Measurements from ENCODE around the gene HIF1A. TPM values are rescaled to one million over a fixed set of nuclear protein-coding genes. Genes with fewer than 3 reads are reported as not detected.
"Not testable (repeated sequence)": the region's sequence is repeated elsewhere in the genome, so short reads cannot be mapped to it uniquely, and the experiment has no call there.

HIF1A gene
- total RNA-seq, 1 donor from 2014 or later, result 140 TPM

DNA sequence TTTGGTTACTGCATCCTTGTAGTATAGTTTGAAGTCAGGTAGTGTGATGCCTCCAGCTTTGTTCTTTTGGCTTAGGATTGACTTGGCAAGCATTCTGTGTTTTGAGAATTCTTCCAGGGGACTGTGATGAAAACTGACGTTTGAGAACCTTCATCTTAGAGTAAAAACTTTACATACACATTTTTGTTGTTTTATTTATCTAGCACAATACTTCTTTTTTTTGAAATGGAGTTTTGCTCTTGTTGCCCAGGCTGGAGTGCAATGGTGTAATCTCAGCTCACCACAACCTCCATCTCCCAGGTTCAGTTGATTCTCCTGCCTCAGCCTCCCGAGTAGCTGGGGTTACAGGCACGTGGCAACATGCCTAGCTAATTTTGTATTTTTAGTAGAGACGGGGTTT, 13.4 kb downstream of the HIF1A start:
- DNase-seq, result not testable (repeated sequence)

DNA sequence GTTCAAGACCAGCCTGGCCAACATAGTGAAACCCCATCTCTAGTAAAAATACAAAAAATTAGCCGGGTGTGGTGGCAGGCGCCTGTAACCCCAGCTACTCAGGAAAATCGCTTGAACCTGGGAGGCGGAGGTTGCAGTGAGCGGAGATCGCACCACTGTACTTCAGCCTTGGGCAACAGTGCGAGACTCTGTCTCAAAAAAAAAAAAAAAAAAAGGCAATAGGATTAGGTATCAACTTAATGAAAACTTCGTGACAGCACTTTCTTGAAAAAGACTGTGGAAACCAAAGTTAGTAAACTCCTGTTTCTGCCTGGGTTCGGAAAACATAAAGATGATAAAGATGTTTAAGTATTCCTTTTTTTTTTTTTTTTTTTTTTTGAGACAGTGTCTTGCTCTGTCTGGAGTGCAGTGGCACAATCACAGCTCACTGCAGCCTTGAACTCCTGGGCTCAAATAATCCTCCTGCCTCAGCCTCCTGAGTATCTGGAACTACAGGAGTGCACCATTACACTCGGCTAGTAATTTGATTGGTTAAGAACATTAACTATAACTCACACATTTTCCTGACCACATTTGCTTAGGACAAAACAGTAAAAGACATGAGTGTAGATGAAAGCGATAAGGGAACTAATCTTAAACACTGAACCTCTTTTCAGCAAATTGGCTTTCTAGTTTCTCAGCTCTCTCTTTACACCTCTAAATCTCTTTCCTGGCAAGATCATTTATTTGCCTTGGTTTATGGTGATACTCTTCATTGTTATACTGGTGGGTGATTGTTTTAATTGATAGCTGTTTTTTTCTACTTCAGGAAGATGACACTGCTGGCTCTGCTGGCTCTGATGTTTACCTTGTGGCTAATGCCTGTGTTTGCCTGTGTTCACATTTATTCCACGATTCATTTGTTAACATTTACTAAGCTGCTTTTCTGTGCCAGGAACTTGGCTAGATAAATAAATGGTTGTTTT, 15.8 kb downstream of the HIF1A start:
- DNase-seq, result no peak

DNA sequence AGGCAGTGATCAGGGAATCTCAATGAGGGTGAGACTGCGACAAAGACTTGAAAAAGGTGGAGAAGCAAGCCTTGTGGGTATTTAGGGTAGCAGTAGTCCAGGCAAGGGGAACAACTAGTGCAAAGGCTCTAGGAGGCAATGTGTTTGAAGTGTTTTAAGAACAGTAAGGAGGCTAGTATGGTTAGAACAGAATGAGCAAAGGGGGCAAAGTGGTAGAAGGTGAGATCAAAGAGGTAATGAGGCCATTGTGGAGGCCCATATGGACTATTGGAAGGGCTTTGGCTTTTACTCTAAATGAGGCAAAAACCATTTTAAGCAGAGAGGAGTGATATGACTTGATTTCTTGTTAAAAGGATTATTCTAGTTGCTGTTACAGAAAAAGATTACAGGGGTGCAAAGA, 16.8 kb downstream of the HIF1A start:
- DNase-seq, result no peak

DNA sequence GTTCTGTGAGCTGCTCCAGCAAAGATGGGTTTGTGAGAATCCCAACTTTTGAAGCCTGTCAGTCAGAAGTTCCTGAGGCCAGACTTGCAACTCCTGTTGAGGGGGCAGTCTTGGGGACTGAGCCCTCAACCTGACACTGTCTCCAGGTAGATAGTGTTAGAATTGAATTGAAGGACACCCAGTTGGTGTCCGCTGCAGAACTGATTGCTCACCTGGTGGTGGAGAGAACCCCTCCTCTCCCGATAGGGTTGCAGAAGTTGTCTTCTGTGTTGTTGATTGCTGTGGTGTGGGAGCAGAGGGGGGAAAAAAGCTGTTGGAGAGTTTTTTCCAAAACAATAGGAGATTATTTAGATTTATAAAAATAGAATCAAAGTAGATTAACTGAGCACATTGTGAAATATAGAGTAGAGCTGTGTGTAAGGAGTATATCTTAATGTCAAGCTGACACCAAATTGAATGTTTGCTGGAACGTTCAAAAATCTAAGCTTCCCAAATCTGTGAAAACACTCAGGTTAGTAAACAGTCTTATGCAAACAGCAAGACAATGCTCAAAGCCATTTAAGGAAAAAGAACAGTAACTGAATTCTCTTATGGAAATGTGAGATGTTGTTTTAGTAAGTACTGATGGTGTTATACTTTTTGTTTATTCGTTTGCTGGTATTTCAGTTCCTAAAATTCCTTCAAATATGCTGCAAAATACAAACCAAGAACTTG, 18.6 kb downstream of the HIF1A start:
- no peak for DNase-seq

DNA sequence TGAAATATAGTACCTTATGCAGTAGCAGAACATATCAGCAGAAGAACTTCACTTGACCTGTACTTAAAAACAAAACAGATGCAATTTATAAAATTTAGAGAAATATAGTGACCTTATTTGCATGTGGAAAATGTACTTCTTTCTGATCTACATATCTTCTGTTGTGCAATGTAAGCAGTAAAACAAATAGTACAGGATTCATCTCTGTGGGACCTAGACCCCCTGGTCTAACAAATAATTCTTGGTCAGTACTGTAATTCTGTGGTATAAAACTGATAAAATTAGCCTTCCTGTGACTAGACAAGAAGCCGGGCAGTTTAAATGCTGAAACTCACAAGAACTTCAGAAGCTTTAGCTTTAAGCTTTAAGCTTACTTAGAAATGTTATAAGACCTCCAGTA, 21.6 kb downstream of the HIF1A start:
- no peak for DNase-seq

DNA sequence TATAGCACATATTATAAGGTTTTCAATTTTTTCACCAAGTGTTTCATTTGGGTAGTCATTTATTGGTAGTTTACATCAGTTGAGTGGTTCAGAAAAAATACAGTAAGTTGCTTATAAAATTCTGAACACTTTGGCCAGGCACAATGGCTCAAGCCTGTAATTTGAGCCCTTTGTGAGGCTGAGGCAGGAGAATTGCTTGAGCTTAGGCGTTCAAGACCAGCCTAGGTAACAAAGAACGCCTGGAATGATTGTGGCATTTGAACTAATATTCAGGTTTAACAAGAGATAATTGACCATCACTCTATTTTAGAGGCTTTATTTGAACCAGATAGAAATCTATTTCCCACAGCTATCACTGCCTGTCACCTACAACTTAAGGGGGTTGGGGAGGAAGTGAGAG, 22.7 kb downstream of the HIF1A start:
- no peak for DNase-seq

DNA sequence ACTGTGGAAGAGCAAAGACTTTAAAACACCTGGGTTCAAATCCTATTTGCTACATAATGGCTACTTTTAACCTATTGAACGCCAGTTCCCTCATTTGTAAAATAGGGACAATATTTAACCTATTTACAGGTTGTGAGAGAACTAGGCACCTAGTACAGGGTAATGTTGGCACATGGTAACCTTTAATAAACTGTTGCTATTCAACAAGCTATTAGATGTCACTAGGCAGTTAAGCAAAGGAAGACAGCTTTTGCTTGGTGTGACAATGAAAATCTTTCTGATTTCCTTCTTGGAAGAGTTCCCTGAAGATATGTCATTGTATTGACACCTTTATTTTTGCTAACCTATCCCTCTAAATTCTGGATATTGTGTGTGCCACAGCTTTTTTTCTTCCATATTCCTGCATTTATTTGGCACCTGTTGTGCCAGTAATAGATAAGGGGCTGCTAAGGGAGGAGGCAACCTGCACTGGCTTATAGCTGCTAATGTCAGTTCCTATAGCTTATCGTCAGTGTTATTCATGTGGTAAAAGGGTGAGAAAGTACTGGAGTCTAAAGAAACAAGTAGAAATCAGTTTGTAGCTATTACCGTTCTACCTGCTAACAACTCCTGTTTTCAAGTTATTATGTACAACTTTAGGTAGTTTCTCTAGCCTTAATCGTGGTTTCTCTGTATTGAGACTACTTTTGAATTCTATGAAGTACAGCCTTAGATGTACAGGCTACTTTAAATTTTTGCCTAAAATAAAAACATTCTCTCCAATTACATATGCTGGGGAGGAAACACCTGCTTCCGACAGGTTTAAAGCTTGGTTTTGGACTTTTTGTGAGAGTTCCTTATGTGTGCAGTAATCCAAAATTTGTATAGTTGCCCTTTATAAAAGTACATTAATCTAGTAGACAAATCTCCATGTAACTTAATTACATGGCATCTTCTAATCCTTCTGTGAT, 24.3 kb downstream of the HIF1A start:
- no peak for DNase-seq

DNA sequence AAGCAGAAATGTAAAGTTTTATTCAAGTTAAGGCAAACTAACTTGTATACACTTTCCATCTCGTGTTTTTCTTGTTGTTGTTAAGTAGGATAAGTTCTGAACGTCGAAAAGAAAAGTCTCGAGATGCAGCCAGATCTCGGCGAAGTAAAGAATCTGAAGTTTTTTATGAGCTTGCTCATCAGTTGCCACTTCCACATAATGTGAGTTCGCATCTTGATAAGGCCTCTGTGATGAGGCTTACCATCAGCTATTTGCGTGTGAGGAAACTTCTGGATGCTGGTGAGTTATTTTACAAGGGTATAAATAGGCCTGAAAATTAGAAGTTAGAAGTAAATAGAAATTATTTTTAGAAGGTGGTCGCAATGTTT, 25.0 kb downstream of the HIF1A start:
- no peak for DNase-seq

DNA sequence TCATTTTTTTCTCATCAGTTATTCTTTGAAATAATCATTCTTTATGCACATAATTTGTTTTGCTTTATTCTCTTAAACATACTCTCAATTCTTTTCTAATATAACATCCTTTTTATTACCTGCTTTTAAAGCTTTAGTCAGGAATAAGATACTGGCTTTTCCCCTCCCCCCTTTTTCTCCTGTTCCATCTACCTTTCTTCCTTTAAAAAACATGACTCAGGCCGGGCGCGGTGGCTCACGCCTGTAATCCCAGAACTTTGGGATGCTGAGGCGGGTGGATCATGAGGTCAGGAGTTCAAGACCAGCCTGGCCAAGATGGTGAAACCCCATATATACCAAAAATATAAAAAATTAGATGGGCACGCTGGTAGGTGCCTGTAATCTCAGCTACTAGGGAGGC, 25.4 kb downstream of the HIF1A start:
- DNase-seq, result no peak

DNA sequence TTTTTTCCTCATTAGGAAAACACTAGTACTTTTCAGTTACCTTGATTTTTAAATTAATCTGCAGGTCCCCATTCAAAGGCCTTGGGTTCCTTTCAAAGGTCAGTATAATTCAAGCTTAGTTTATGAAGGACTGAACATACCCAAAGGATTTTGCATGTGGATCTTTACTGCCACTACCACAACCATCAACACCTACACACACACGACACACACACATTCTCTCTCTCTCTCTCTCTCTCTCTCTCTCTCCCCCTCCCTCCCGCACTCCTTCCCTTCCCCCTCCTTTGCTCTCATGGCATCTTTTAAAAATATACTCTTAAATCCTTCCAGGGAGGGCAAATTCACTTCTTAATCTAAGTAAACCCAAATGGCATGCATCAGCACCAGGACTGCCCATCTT, 28.8 kb downstream of the HIF1A start:
- DNase-seq, result no peak

DNA sequence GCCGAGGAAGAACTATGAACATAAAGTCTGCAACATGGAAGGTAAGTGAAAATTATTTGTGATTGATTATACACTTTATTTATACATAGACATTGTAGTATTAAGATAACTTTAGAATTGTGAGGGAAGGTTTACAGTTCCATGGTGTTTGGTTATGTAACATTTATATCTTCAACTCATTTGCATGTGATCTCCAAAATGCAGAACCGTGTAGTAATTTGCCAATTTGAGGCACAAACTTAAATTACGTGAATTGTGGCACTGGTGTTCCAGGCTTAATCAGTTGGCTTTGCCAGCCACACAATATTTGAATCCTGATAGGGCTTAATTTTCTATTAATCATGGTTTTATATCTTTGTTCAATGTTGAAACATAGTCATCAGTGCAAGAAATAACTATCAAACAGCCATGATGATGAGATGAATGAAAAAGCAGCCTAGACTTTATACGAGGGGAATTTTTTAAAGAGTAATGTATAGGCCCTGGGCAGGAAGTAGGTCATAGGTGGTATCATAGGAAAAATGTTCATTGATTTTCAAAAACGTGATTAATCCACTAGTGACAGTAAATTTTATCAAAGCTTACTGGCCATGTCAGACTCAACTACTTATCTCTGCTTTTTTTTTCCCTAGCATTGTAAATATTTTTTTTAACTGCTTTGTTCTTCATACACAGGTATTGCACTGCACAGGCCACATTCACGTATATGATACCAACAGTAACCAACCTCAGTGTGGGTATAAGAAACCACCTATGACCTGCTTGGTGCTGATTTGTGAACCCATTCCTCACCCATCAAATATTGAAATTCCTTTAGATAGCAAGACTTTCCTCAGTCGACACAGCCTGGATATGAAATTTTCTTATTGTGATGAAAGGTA, 31.7 kb downstream of the HIF1A start:
- DNase-seq, result no peak

DNA sequence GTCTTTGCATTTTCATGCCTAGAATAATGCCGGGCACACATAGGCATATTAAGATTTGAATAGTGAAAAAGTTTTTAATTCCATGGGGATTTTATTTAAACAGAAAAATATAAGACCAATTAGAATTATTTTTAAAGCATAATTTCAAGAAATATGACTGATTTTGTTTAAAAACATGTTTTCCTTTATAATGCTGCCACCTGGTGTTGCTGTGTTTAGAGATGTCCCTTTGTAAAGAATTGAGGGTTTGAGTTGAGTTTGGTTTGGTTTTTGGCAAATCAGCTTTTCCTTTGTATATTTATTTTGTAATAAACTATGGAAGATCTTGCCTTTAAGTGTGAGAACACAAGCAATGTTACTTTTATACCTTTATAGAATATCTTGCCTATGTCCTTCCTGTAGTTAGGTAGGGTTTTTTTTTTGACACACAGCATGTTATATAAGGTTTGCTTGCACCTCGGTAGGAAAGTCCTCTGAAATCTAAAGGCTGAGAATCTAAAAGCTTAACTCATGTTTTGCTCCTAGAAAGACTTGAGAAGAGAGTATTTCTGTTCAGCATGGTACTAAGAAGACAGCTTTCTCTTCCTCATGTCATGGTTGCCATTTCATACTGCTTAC, 35.6 kb downstream of the HIF1A start:
- no peak for DNase-seq

DNA sequence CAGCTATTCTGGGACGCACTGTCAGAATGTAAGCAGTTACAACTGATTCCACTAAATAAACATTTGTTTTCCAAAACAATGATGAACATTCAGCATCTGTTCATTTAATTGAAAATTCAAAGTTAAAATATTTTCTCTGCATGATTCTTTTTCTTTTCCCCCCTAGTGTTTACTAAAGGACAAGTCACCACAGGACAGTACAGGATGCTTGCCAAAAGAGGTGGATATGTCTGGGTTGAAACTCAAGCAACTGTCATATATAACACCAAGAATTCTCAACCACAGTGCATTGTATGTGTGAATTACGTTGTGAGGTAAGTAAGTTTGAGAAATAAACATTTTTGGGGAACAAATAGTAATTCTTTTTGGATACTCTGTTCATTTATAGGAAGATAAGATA, 38.7 kb downstream of the HIF1A start:
- DNase-seq, result no peak

DNA sequence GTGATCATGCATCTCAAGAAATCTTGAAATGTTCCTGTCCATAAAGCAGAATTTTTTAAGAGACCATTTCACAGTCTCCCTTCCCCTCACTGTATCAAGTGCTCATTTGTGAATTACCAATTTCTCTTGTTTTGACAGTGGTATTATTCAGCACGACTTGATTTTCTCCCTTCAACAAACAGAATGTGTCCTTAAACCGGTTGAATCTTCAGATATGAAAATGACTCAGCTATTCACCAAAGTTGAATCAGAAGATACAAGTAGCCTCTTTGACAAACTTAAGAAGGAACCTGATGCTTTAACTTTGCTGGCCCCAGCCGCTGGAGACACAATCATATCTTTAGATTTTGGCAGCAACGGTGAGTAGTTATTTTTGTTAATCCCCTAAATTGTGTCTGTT, 41.4 kb downstream of the HIF1A start:
- DNase-seq, result no peak

DNA sequence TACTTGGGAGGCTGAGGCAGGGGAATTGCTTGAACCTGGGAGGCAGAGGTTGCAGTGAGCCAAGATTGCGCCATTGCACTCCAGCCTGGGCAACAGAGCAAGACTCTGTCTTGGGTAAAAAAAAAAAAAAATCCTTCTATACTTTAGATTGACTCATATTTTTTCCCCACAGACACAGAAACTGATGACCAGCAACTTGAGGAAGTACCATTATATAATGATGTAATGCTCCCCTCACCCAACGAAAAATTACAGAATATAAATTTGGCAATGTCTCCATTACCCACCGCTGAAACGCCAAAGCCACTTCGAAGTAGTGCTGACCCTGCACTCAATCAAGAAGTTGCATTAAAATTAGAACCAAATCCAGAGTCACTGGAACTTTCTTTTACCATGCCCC, 42.6 kb downstream of the HIF1A start:
- DNase-seq, result no peak

DNA sequence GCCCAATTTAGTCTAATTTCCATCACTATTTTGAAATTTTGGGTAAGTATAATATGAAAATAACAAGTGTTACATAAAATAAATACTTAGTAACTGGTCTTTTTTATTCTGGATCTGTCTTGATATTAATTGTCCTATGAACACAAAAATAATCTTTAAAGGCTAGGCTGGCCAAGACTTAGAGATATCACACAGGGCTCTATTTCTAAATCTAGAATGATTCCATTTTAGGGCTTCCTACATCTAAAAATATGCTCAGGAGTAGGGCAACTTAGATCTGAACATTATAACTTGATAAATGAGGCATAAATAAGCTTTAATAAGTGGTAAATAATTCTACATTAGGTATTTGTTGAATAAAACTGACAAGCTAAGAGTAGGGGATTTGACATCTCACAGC, 43.8 kb downstream of the HIF1A start:
- no peak for DNase-seq

DNA sequence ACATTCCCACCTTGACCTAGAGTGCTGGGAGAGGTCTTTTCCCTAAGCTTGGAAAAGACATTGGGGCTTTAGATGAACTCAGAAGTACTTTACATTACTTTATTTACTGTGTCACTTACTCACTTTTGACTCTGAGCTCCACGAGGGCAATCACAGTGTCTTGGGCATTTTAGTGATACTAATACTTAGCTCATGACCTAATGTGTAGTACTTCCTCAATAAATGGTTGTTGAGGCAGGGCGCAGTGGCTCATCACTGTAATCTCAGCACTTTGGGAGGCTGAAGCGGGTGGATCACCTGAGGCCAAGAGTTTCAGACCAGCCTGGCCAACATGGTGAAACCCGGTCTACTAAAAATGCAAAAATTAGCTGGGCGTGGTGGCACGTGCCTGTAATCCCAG, 47.1 kb downstream of the HIF1A start:
- no peak for DNase-seq

DNA sequence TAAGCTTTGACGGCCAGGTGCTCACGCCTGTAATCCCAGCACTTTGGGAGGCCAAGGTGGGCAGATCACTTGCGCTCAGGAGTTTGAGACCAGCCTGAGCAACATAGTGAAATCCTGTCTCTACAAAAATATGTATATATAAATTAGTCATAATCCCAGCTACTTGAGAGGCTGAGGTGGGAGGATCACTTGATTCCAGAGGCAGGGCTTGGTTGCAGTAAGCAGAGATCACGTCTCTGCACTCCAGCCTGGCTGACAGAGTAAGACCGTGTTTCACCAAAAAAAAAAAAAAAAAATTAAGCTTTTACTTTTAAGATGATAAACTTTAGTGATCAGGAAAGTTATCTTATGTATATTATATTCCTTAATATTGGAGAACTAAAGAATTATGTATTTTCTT, 48.9 kb downstream of the HIF1A start:
- no peak for DNase-seq

DNA sequence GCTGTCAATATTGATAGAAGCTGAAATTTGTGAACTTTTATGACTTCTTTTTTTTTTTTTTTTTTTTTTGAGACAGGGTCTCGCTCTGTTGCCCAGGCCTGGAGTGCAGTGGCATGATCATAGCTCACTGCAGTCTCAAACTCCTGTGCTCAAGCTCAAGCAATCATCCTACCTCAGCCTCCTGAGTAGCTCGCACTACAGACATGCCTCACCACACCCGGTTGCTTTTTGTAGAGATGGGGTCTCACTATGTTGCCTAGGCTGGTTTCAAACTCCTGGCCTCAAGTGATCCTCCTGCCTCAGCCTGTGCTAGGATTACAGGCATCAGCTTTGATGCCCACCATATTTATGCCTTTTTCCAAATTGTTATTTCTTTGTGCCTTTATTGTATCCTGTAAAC, 51.0 kb downstream of the HIF1A start:
- DNase-seq, result not testable (repeated sequence)

DNA sequence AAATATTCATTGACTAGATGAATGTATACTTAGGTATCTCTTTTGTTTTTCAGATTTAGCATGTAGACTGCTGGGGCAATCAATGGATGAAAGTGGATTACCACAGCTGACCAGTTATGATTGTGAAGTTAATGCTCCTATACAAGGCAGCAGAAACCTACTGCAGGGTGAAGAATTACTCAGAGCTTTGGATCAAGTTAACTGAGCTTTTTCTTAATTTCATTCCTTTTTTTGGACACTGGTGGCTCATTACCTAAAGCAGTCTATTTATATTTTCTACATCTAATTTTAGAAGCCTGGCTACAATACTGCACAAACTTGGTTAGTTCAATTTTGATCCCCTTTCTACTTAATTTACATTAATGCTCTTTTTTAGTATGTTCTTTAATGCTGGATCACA, 51.6 kb downstream of the HIF1A start:
- DNase-seq, result no peak

DNA sequence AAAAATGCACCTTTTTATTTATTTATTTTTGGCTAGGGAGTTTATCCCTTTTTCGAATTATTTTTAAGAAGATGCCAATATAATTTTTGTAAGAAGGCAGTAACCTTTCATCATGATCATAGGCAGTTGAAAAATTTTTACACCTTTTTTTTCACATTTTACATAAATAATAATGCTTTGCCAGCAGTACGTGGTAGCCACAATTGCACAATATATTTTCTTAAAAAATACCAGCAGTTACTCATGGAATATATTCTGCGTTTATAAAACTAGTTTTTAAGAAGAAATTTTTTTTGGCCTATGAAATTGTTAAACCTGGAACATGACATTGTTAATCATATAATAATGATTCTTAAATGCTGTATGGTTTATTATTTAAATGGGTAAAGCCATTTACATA, 52.0 kb downstream of the HIF1A start:
- DNase-seq, result no peak

Measured in occipital lobe (tissue), 2 donors.